ENCODE results near the gene ACAA2. TPM values are rescaled to one million over a fixed set of nuclear protein-coding genes. Genes with fewer than 3 reads are reported as not detected.

ACAA2 gene
- 10 to 100 TPM; 29.2 to 31.2 (median 29.3) TPM for total RNA-seq

- DNase-seq, result peak; percentile 72
- H3K4me3 Mint-ChIP-seq, result peak within 1 kb of the TSS; percentile 98
- H3K36me3 Mint-ChIP-seq (ENCODE audit: insufficient read depth), result peaks cover 5% of the 10 kb centered on the region
- peaks cover 51% of the 10 kb centered on the region for H3K4me1 Mint-ChIP-seq (ENCODE audit: low read depth)
- no peaks in the 10 kb centered on the region for H3K27me3 Mint-ChIP-seq (ENCODE audit: low read depth)
- H3K9me3 Mint-ChIP-seq, result peaks cover 11% of the 10 kb centered on the region
- ATAC-seq, result peak; percentile 89 to 92
Observed at GRCh38 chr18:49813319-49814146, at the start of gene ACAA2. ACAA2 (minus strand) TSS chr18:49813533; CDS start chr18:49813484, 49 bp downstream.

- Mint-ChIP-seq H3K36me3 (ENCODE audit: insufficient read depth) (no peaks in the 10 kb centered on the region), H3K4me1 (ENCODE audit: low read depth) (no peaks in the 10 kb centered on the region), H3K9me3 (no peaks in the 10 kb centered on the region), H3K4me3 (no peak overlapping the region), H3K27me3 (ENCODE audit: low read depth) (peaks cover 6% of the 10 kb centered on the region)
- ATAC-seq (no peak), DNase-seq (no peak)
Observed at GRCh38 chr18:49862656-49863385, 49.5 kb upstream of the ACAA2 start.

GRCh38 chr18:49861659-49862058, 48.3 kb upstream of the ACAA2 start:
- Mint-ChIP-seq H3K9me3 (no peaks in the 10 kb centered on the region), H3K4me3 (no peak overlapping the region), H3K27me3 (ENCODE audit: low read depth) (peaks cover 2% of the 10 kb centered on the region), H3K4me1 (ENCODE audit: low read depth) (no peaks in the 10 kb centered on the region), H3K36me3 (ENCODE audit: insufficient read depth) (no peaks in the 10 kb centered on the region)
- DNase-seq (no peak), ATAC-seq (no peak)

- Mint-ChIP-seq H3K36me3 (ENCODE audit: insufficient read depth) (no peaks in the 10 kb centered on the region), H3K4me1 (ENCODE audit: low read depth) (no peaks in the 10 kb centered on the region), H3K27me3 (ENCODE audit: low read depth) (peaks cover 2% of the 10 kb centered on the region), H3K9me3 (no peaks in the 10 kb centered on the region), H3K4me3 (no peak overlapping the region)
- ATAC-seq (no peak), DNase-seq (no peak)
Observed at GRCh38 chr18:49859725-49860124, 46.4 kb upstream of the ACAA2 start.

GRCh38 chr18:49859021-49859359, 45.7 kb upstream of the ACAA2 start:
- H3K27me3 Mint-ChIP-seq (ENCODE audit: low read depth), result peaks cover 2% of the 10 kb centered on the region
- ATAC-seq (no peak), DNase-seq (no peak)
- no peaks in the 10 kb centered on the region for H3K36me3 Mint-ChIP-seq (ENCODE audit: insufficient read depth)
- no peak overlapping the region for H3K4me3 Mint-ChIP-seq
- no peaks in the 10 kb centered on the region for H3K4me1 Mint-ChIP-seq (ENCODE audit: low read depth)
- no peaks in the 10 kb centered on the region for H3K9me3 Mint-ChIP-seq

GRCh38 chr18:49858309-49859020, 45.1 kb upstream of the ACAA2 start:
- Mint-ChIP-seq H3K27me3 (ENCODE audit: low read depth) (peaks cover 2% of the 10 kb centered on the region), H3K36me3 (ENCODE audit: insufficient read depth) (no peaks in the 10 kb centered on the region), H3K9me3 (no peaks in the 10 kb centered on the region), H3K4me3 (no peak overlapping the region), H3K4me1 (ENCODE audit: low read depth) (no peaks in the 10 kb centered on the region)
- ATAC-seq (no peak), DNase-seq (peak; percentile 52)

- no peak overlapping the region for H3K4me3 Mint-ChIP-seq
- no peaks in the 10 kb centered on the region for H3K9me3 Mint-ChIP-seq
- no peaks in the 10 kb centered on the region for H3K4me1 Mint-ChIP-seq (ENCODE audit: low read depth)
- peaks cover 2% of the 10 kb centered on the region for H3K27me3 Mint-ChIP-seq (ENCODE audit: low read depth)
- no peak for DNase-seq
- no peaks in the 10 kb centered on the region for H3K36me3 Mint-ChIP-seq (ENCODE audit: insufficient read depth)
- ATAC-seq, result no peak
Observed at GRCh38 chr18:49857708-49858107, 44.4 kb upstream of the ACAA2 start.

GRCh38 chr18:49856496-49856895, 43.2 kb upstream of the ACAA2 start:
- no peaks in the 10 kb centered on the region for H3K36me3 Mint-ChIP-seq (ENCODE audit: insufficient read depth)
- no peak for DNase-seq
- no peaks in the 10 kb centered on the region for H3K27me3 Mint-ChIP-seq (ENCODE audit: low read depth)
- H3K9me3 Mint-ChIP-seq, result no peaks in the 10 kb centered on the region
- no peak for ATAC-seq
- no peak overlapping the region for H3K4me3 Mint-ChIP-seq
- H3K4me1 Mint-ChIP-seq (ENCODE audit: low read depth), result no peaks in the 10 kb centered on the region

- DNase-seq (no peak), ATAC-seq (no peak)
- no peaks in the 10 kb centered on the region for H3K9me3 Mint-ChIP-seq
- no peaks in the 10 kb centered on the region for H3K27me3 Mint-ChIP-seq (ENCODE audit: low read depth)
- H3K36me3 Mint-ChIP-seq (ENCODE audit: insufficient read depth), result no peaks in the 10 kb centered on the region
- no peaks in the 10 kb centered on the region for H3K4me1 Mint-ChIP-seq (ENCODE audit: low read depth)
- H3K4me3 Mint-ChIP-seq, result no peak overlapping the region
Observed at GRCh38 chr18:49855711-49856415, 42.5 kb upstream of the ACAA2 start.

GRCh38 chr18:49854681-49855080, 41.3 kb upstream of the ACAA2 start:
- no peak for DNase-seq
- Mint-ChIP-seq H3K4me3 (no peak overlapping the region), H3K9me3 (no peaks in the 10 kb centered on the region), H3K4me1 (ENCODE audit: low read depth) (no peaks in the 10 kb centered on the region), H3K27me3 (ENCODE audit: low read depth) (no peaks in the 10 kb centered on the region), H3K36me3 (ENCODE audit: insufficient read depth) (no peaks in the 10 kb centered on the region)
- no peak for ATAC-seq

- Mint-ChIP-seq H3K4me3 (no peak overlapping the region), H3K9me3 (no peaks in the 10 kb centered on the region), H3K36me3 (ENCODE audit: insufficient read depth) (no peaks in the 10 kb centered on the region), H3K27me3 (ENCODE audit: low read depth) (no peaks in the 10 kb centered on the region), H3K4me1 (ENCODE audit: low read depth) (no peaks in the 10 kb centered on the region)
- ATAC-seq (no peak), DNase-seq (no peak)
Observed at GRCh38 chr18:49853436-49853835, 40.1 kb upstream of the ACAA2 start.

GRCh38 chr18:49853011-49853410, 39.7 kb upstream of the ACAA2 start:
- Mint-ChIP-seq H3K4me3 (no peak overlapping the region), H3K9me3 (no peaks in the 10 kb centered on the region), H3K4me1 (ENCODE audit: low read depth) (no peaks in the 10 kb centered on the region), H3K27me3 (ENCODE audit: low read depth) (peaks cover 2% of the 10 kb centered on the region), H3K36me3 (ENCODE audit: insufficient read depth) (no peaks in the 10 kb centered on the region)
- ATAC-seq (no peak), DNase-seq (no peak)

GRCh38 chr18:49851624-49852023, 38.3 kb upstream of the ACAA2 start:
- peaks cover 6% of the 10 kb centered on the region for H3K27me3 Mint-ChIP-seq (ENCODE audit: low read depth)
- ATAC-seq, result no peak
- H3K9me3 Mint-ChIP-seq, result no peaks in the 10 kb centered on the region
- no peak overlapping the region for H3K4me3 Mint-ChIP-seq
- H3K4me1 Mint-ChIP-seq (ENCODE audit: low read depth), result no peaks in the 10 kb centered on the region
- no peak for DNase-seq
- no peaks in the 10 kb centered on the region for H3K36me3 Mint-ChIP-seq (ENCODE audit: insufficient read depth)

GRCh38 chr18:49850636-49851035, 37.3 kb upstream of the ACAA2 start:
- ATAC-seq (no peak), DNase-seq (no peak)
- Mint-ChIP-seq H3K27me3 (ENCODE audit: low read depth) (peaks cover 6% of the 10 kb centered on the region), H3K36me3 (ENCODE audit: insufficient read depth) (no peaks in the 10 kb centered on the region), H3K4me1 (ENCODE audit: low read depth) (no peaks in the 10 kb centered on the region), H3K9me3 (no peaks in the 10 kb centered on the region), H3K4me3 (no peak overlapping the region)

All from activated T-cell treated with anti-CD3 and anti-CD28 coated beads, Interleukin-2, amount 50 U/mL, for 4 hours (primary cell).